Naive B cell (primary cell): ENCODE results near the gene ADRA1B. TPM values are rescaled to one million over a fixed set of nuclear protein-coding genes. Genes with fewer than 3 reads are reported as not detected.

Source experiments
- ATAC-seq, 2 donors: fragments of 150-1000 bp; cut with Tn5 transposase; 2 replicates each; pipeline ENCODE4 v1.10.0; 2021; ENCODE audit warnings: low read depth in 2 of 2, mild to moderate bottlenecking in 2 of 2, moderate library complexity in 2 of 2
- DNase-seq: peaks from one replicate; pipeline ENCODE4 v3.0.0; 2022
- H3K27ac Mint-ChIP-seq, 6 donors: one replicate each; pipeline ENCODE4 v1.8.0; 2020 to 2022; ENCODE audit warnings: mild to moderate bottlenecking in 6 of 6, mixed read lengths in 6 of 6, moderate library complexity in 5 of 6, inconsistent platforms in 2 of 6
- H3K27me3 Mint-ChIP-seq, 3 donors: one replicate each; pipeline ENCODE4 v1.8.0; 2021 to 2022; ENCODE audit warnings: mixed read lengths in 3 of 3, mild to moderate bottlenecking in 1 of 3
- H3K36me3 Mint-ChIP-seq, 2 donors: one replicate each; pipeline ENCODE4 v1.8.0; 2020 to 2022; ENCODE audit warnings: mixed read lengths in 2 of 2, inconsistent platforms in 1 of 2, mild to moderate bottlenecking in 1 of 2
- H3K4me1 Mint-ChIP-seq, 3 donors: one replicate each; pipeline ENCODE4 v1.8.0; 2020 to 2022; ENCODE audit warnings: mixed read lengths in 3 of 3, inconsistent platforms in 1 of 3, mild to moderate bottlenecking in 1 of 3, moderate library complexity in 1 of 3
- H3K4me3 Mint-ChIP-seq, 8 donors: one replicate each; pipeline ENCODE4 v1.8.0; 2020 to 2022; ENCODE audit warnings: mild to moderate bottlenecking in 8 of 8, mixed read lengths in 8 of 8, moderate library complexity in 8 of 8, inconsistent platforms in 2 of 8
- H3K9me3 Mint-ChIP-seq, 7 donors: one replicate each; pipeline ENCODE4 v1.8.0; 2020 to 2022; ENCODE audit warnings: mixed read lengths in 7 of 7, mild to moderate bottlenecking in 5 of 7, inconsistent platforms in 2 of 7, moderate library complexity in 1 of 7
- polyA plus RNA-seq, 6 donors: library from polyadenylated mRNA; unstranded; fragments of 300-500 nt; fragmentation: Illumina TruSeq; gene quantifications; one replicate each; pipeline ENCODE4 v1.2.3, GENCODE V29; 2021; ENCODE audit warnings: low read depth in 6 of 6

Gene ADRA1B
- polyA plus RNA-seq = not detected

GRCh38 chr5:159915904-159916840 is at the start of gene ADRA1B:
ADRA1B (plus strand) TSS chr5:159916482; CDS start chr5:159916906, 424 bp downstream.
- H3K4me1 Mint-ChIP-seq = peaks cover 9 to 19% (median 11%) of the 10 kb centered on the region in 3 donors
- ATAC-seq = peak; percentile 89 to 90
- peak; percentile 32 for DNase-seq
- H3K36me3 Mint-ChIP-seq = no peaks in the 10 kb centered on the region
- peak within 1 kb of the TSS in 3 of 6 donors; percentile 30 to 70 (median 38) for H3K27ac Mint-ChIP-seq
- H3K4me3 Mint-ChIP-seq = peak within 1 kb of the TSS; percentile 16 to 83 (median 78)
- no peaks in the 10 kb centered on the region for H3K9me3 Mint-ChIP-seq
- peaks cover 58 to 89% (median 72%) of the 10 kb centered on the region in 3 donors for H3K27me3 Mint-ChIP-seq

DNA sequence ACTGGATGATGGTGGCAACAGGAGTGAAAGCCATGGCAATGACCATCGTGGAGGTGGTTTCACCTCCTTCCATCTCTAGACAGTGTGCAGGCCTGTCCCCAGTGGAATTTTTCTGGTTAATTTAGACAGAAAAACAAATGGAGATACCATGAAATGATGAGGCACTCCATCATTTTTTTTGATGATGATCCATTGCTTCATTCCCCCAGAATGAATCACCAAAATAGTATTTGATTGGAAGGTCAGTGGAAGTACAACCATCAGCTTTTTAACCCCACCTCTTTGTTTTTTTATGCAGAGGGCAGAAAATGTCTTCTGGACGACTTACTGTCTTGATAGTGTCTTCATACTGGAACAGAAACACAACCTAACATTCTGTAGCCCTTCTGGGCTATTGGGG is 42.6 kb upstream of the ADRA1B start:
- ATAC-seq (no peak), DNase-seq (no peak)
- H3K36me3 Mint-ChIP-seq = no peaks in the 10 kb centered on the region
- H3K9me3 Mint-ChIP-seq = peaks cover 0 to 3% (median 0%) of the 10 kb centered on the region in 7 donors
- H3K4me1 Mint-ChIP-seq = no peaks in the 10 kb centered on the region
- H3K4me3 Mint-ChIP-seq = no peak overlapping the region
- H3K27ac Mint-ChIP-seq = no peak overlapping the region
- H3K27me3 Mint-ChIP-seq = peaks cover 28 to 40% (median 32%) of the 10 kb centered on the region in 3 donors

DNA sequence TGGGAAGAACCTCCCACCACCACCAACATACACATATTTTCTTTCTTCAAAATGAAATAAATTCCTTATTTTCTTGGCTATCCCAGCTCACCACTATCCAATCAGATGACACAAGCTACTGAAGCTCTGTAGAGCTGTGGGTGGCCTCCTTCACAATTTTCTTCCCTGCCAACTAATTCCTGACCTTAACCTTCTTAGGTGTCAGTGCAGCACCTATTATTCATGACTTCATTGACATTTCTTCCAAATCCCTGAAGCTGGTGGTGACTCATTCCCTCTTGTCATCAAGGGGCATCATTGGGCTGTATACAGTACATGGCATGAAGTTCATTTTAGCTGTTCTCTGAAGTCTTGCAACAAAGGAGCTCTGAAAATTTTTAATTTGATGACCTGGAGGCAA is 42.0 kb upstream of the ADRA1B start:
- Mint-ChIP-seq H3K4me3 (no peak overlapping the region), H3K4me1 (no peaks in the 10 kb centered on the region), H3K36me3 (no peaks in the 10 kb centered on the region), H3K27ac (no peak overlapping the region), H3K27me3 (peaks cover 31 to 38% (median 31%) of the 10 kb centered on the region in 3 donors), H3K9me3 (peaks cover 0 to 3% (median 0%) of the 10 kb centered on the region in 7 donors)
- no peak for ATAC-seq
- no peak for DNase-seq

DNA sequence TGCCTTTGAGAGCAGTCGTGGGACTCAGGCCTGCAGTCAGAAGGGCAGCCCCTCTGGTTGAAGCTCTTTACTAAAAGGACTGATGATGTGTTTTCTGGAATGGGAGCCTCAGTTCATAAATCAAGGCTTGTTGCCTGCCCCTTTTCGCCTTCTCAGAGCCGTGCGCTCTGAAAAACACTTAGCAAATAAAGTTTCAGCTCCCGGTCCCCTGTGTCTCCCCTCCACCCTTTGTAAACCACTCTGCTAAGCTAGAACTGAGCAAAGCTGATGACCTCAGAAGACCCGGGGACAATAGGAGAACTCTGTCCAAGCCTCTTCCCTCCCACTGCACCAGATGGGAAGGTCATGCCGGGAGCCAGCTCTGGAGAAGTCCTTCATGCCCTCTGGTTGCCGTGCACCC is 39.3 kb upstream of the ADRA1B start:
- peaks cover 0 to 4% (median 0%) of the 10 kb centered on the region in 7 donors for H3K9me3 Mint-ChIP-seq
- no peaks in the 10 kb centered on the region for H3K4me1 Mint-ChIP-seq
- H3K27ac Mint-ChIP-seq = no peak overlapping the region
- DNase-seq (no peak), ATAC-seq (no peak)
- H3K36me3 Mint-ChIP-seq = no peaks in the 10 kb centered on the region
- no peak overlapping the region for H3K4me3 Mint-ChIP-seq
- peaks cover 48 to 55% (median 54%) of the 10 kb centered on the region in 3 donors for H3K27me3 Mint-ChIP-seq

GRCh38 chr5:159877894-159878448 is 38.3 kb upstream of the ADRA1B start:
- no peak for DNase-seq
- Mint-ChIP-seq H3K27ac (no peak overlapping the region), H3K27me3 (peaks cover 47 to 64% (median 58%) of the 10 kb centered on the region in 3 donors), H3K4me3 (no peak overlapping the region), H3K4me1 (no peaks in the 10 kb centered on the region), H3K9me3 (peaks cover 0 to 4% (median 0%) of the 10 kb centered on the region in 7 donors), H3K36me3 (no peaks in the 10 kb centered on the region)
- ATAC-seq = no peak

DNA sequence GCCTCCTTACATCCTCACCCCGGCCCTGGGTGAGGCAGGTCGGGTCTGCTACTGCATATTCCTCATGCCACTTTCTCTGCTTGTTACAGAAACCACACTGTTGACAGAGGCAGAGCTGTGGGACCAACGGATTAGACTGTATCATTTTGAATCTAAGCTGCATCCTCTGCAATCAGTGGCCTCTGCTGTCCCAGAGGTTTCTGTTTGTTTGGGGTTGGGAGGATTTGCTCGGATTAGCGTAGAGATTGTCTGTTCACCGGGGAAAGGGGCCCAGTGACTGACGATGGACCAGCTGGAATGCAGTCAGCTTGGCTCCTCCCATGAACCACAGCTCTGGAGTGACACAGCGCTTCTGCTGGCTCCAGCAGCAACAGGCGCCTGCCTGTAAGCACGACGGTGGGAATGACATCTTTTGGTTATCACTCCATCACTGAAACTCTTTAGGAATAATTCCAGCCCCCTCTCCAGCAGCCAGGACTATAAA is 37.3 kb upstream of the ADRA1B start:
- H3K36me3 Mint-ChIP-seq = no peaks in the 10 kb centered on the region
- no peak overlapping the region for H3K27ac Mint-ChIP-seq
- peaks cover 0 to 4% (median 0%) of the 10 kb centered on the region in 7 donors for H3K9me3 Mint-ChIP-seq
- ATAC-seq (no peak), DNase-seq (no peak)
- no peak overlapping the region for H3K4me3 Mint-ChIP-seq
- no peaks in the 10 kb centered on the region for H3K4me1 Mint-ChIP-seq
- H3K27me3 Mint-ChIP-seq = peaks cover 47 to 60% (median 47%) of the 10 kb centered on the region in 3 donors

DNA sequence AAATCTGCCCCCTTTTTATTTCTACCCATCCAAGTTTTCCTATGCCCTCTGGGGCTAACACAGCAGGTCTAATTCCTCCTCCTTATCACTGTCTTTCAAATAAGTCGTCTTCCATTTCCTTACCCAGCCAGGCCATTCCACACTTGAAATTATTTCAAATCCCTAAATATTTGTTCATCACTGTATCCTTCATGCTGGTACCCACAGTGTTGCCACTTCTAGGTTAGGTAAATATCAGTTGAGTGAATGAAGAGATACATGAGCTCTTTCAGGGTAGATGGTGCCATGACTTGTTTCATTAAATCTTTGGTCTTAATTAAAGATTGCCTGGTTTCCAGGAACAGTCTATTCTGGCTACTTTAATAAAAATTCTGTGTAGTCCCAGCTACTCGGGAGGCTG is 35.6 kb upstream of the ADRA1B start:
- ATAC-seq (no peak), DNase-seq (no peak)
- H3K4me1 Mint-ChIP-seq = no peaks in the 10 kb centered on the region
- no peaks in the 10 kb centered on the region for H3K36me3 Mint-ChIP-seq
- H3K27ac Mint-ChIP-seq = no peak overlapping the region
- H3K4me3 Mint-ChIP-seq = no peak overlapping the region
- H3K9me3 Mint-ChIP-seq = peaks cover 0 to 5% (median 0%) of the 10 kb centered on the region in 7 donors
- H3K27me3 Mint-ChIP-seq = peaks cover 42 to 46% (median 42%) of the 10 kb centered on the region in 3 donors

- H3K9me3 Mint-ChIP-seq = peaks cover 0 to 8% (median 0%) of the 10 kb centered on the region in 7 donors
- no peaks in the 10 kb centered on the region for H3K4me1 Mint-ChIP-seq
- ATAC-seq (no peak), DNase-seq (no peak)
- no peak overlapping the region for H3K4me3 Mint-ChIP-seq
- H3K27ac Mint-ChIP-seq = no peak overlapping the region
- H3K27me3 Mint-ChIP-seq = peaks cover 39 to 50% (median 46%) of the 10 kb centered on the region in 3 donors
- no peaks in the 10 kb centered on the region for H3K36me3 Mint-ChIP-seq
Measured at GRCh38 chr5:159881967-159882366, 34.3 kb upstream of the ADRA1B start.

DNA sequence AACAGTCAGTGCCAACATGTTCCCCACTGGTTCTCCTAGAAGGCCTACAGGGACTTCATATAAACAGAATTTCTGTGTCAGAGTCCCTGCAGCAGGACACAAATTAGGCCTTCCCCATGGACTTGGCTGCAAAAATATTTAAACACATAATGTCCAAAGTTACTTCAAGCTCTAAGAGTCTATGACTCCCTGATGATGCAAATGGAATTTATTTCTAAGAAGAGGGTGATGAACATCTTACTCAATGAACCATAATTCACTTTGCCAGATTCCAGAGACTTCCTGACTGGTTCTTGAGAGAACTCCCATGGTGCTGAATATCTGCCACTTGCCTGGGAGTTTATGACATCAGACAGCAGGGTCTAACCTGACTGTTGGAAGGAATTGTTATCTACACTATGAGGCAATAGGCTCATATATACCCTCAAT is 32.7 kb upstream of the ADRA1B start:
- Mint-ChIP-seq H3K27ac (no peak overlapping the region), H3K36me3 (no peaks in the 10 kb centered on the region), H3K27me3 (peaks cover 36 to 39% (median 38%) of the 10 kb centered on the region in 3 donors), H3K4me1 (no peaks in the 10 kb centered on the region), H3K4me3 (no peak overlapping the region), H3K9me3 (peaks cover 0 to 8% (median 0%) of the 10 kb centered on the region in 7 donors)
- DNase-seq = no peak
- ATAC-seq = no peak

- Mint-ChIP-seq H3K27me3 (peaks cover 27 to 43% (median 28%) of the 10 kb centered on the region in 3 donors), H3K27ac (no peak overlapping the region), H3K36me3 (no peaks in the 10 kb centered on the region), H3K4me3 (no peak overlapping the region), H3K9me3 (peaks cover 0 to 8% (median 0%) of the 10 kb centered on the region in 7 donors), H3K4me1 (no peaks in the 10 kb centered on the region)
- ATAC-seq (no peak), DNase-seq (no peak)
Measured at GRCh38 chr5:159884917-159885620, 31.2 kb upstream of the ADRA1B start.

DNA sequence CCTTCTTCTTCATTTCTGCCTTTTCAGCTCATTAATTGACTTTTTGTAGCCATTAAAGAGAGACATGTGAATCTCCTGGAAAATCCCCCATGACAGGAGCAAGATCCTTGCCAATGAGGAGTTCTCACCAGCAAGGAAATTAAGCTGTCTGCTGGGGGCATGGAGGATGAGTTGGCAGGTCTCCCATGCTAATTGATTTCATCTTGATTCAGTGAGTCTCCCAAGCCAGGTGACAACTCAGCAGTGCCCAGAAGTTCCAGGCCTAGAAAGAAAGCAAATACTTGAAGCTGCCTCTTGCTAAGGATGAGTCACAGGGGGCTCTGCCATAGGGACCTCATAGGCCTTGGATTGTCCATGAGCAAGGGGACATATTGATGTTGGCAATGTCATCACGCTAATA is 30.0 kb upstream of the ADRA1B start:
- Mint-ChIP-seq H3K27me3 (peaks cover 16 to 31% (median 23%) of the 10 kb centered on the region in 3 donors), H3K36me3 (no peaks in the 10 kb centered on the region), H3K4me3 (no peak overlapping the region), H3K9me3 (peaks cover 0 to 8% (median 0%) of the 10 kb centered on the region in 7 donors), H3K27ac (no peak overlapping the region), H3K4me1 (no peaks in the 10 kb centered on the region)
- DNase-seq (no peak), ATAC-seq (no peak)

GRCh38 chr5:159887050-159887449 is 29.2 kb upstream of the ADRA1B start:
- H3K4me3 Mint-ChIP-seq = no peak overlapping the region
- H3K27me3 Mint-ChIP-seq = peaks cover 8 to 23% (median 20%) of the 10 kb centered on the region in 3 donors

DNA sequence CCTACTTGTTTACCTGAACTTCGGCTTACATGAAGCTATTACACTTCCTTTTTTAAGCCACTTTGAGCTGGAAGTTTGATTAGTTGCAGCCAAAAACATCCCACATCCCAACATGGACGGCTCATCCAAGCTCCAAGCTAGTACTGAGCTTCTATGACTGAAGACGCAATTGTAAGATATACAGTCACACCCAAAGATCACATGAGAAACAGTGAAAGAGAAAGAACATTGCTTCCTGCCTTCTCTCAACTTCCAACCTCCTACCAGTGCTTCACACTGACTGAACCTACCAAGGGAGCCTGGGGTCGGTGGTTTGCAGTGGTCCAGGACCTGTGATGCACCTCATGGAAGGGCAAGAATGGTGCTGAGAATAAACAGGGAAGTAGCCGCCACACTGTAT is 27.4 kb upstream of the ADRA1B start:
- no peaks in the 10 kb centered on the region for H3K36me3 Mint-ChIP-seq
- H3K27me3 Mint-ChIP-seq = peaks cover 7 to 18% (median 14%) of the 10 kb centered on the region in 3 donors
- no peak for DNase-seq

More at GRCh38 chr5:159887050-159887449, 29.2 kb upstream of the ADRA1B start:
- Mint-ChIP-seq H3K36me3 (no peaks in the 10 kb centered on the region), H3K27ac (no peak overlapping the region), H3K4me1 (no peaks in the 10 kb centered on the region), H3K9me3 (peaks cover 0 to 8% (median 0%) of the 10 kb centered on the region in 7 donors)
- DNase-seq (no peak), ATAC-seq (no peak)

More for the DNA sequence above, 27.4 kb upstream of the ADRA1B start:
- Mint-ChIP-seq H3K4me3 (no peak overlapping the region), H3K4me1 (no peaks in the 10 kb centered on the region), H3K27ac (no peak overlapping the region), H3K9me3 (peaks cover 0 to 8% (median 0%) of the 10 kb centered on the region in 7 donors)
- ATAC-seq = no peak
